GM18526 (cell line): ENCODE results near the gene NMT1.

Experiments
- POLR2A ChIP-seq: IDR thresholded peaks from 3 replicates; pipeline ENCODE4 v1.6.1; 2011; ENCODE audit not compliant: insufficient read length; ENCODE audit errors: extremely low read depth

The NMT1 gene

DNA sequence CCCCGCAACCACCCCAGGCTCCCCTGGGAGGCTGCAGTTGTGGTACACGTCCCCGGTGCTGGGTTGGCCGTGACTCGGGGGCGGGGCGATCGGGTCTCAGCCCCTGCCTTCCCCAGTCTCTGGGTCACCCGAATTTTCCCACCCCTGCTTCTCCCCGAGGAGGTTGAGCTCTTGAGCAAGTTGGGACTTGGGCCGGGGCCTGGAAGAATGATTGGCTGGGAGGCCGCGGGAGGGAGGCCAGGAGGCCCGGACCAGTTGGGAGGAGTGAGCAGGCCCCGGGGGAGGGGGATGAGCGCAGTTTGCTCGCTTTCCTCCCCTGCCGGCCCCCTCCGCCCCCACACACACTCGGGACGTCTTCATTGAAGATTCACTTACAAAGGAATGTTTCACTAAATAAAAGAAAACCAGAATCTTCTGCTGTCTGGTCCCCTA, 82.7 kb downstream of the NMT1 start:
- TF ChIP-seq POLR2A, result no peak

DNA sequence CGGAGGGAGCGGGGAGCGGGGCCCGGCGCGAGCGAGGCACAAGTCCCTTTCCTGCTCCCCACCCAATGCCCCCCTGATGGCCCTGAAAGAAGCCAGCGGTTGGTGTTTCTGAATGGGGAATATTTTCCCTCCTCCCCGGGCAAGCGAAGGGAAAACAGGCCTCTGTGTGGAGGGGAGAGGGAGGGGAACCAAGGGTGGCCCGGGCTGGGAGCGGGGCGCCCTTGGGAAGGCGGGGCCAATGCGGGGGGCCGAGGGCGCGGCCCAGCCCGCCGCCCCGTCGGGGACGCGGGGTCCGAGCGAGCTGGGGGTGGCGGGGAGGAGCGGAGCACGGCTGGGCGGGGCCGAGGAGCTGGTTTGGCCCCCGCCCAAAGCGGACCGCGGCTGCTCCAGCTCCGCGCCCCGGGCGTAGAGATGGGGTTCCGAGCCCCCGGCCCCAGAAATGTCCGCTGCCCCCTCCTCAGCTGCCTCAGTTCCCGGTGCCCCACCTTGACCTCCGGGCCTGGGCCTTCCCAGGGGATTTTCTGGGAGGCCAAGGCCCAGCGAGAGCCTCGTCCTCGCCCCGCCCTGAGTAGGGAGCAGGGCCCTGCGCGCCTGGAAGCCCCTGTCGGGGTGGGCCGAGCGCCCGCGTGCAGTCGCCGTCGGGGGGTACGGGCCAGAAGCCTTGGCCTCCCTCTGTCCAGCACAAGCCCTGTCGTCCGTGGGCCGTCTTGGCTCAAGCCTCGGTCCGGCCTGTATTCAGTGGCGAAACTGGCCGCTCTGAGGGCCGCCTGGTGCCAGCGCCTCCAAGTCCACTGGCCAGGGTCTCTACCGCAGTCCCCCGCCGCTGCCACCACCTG, 83.3 kb downstream of the NMT1 start:
- peak; percentile 49 for TF ChIP-seq POLR2A

DNA sequence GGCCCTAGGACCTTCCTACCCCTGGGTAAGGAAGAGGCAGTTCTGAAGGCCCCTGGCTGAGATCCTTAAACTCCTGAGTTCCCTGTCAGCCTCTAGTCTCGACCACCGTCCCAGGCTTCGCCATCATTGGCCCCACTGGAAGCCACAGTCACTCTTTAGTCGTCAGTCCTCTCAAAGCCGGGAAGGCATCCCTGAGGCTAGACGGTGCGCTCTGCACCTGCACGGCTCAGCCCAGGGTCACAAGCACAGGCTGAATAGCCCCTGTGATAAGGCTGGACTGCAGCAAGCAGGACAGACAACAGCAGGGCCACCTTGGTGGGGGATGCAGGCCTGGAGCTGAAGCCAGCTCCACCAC, 83.9 kb downstream of the NMT1 start:
- TF ChIP-seq POLR2A, result no peak

DNA sequence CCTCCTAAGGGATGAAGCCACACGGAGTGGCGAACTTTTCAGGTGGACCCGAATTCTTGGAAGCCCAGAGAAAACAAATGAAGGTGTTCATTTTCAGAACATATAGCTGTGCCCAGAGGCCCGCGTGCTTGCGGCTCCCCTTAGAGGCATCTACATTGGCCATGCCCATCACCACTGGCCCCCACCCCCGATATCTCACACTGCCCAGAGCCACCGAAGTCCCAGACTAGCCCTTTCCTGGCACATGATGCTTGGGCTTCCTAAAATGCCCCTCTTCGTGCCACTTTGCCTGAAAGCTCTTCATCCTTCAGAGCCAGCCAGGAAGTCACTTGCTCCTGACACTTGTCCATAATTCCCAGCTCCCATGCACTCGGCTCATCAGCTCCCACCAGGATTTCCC, 85.0 kb downstream of the NMT1 start:
- no peak for TF ChIP-seq POLR2A

DNA sequence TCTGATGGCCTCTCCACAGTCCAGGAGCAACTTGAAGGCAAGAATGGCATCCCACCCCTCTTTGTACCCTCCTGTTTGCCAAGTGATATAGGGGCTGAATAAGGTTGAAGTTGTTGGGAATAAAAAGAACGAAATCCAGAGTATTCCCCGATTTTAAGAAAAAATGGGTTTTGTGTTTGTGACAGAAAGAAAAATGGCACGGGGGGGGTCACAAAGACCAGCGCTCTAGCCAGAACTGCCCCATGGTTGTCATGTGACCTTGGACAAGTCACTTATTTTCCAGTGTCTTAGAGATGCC, 85.4 kb downstream of the NMT1 start:
- TF ChIP-seq POLR2A, result no peak

DNA sequence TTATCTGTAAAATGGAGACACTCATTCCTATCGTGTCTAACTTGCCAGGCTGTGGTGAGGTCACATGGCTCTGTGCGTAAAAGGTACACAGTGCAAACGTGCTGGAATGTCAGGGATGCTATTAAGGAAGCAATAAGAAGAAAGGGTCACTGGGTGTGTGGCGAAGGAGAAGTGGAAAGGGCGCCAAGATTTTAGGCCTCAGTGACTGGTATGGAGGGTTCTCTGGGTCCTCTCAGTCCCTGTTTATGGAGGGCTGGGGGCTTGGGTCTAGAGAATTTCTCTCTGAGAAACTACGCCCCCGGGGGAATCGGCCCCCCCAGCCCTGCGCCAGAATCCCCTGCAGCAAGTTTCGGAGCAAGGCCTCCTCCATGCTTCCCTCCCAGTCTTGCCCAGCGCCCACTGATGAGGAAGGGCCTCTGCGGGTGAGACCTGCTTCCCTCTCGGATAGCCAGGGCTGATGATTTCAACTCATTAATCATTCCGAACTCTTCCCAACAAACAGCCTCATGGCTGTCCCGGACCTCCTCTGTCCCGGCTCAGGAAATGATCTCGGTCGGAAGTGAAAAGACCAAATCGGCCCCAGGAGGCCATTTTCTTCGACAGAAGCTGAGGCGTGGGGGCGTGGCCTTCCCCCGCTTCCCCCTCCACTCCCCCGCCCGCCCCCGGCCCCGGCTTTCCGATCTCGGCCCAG, 85.9 kb downstream of the NMT1 start:
- TF ChIP-seq POLR2A, result peak; percentile 60

DNA sequence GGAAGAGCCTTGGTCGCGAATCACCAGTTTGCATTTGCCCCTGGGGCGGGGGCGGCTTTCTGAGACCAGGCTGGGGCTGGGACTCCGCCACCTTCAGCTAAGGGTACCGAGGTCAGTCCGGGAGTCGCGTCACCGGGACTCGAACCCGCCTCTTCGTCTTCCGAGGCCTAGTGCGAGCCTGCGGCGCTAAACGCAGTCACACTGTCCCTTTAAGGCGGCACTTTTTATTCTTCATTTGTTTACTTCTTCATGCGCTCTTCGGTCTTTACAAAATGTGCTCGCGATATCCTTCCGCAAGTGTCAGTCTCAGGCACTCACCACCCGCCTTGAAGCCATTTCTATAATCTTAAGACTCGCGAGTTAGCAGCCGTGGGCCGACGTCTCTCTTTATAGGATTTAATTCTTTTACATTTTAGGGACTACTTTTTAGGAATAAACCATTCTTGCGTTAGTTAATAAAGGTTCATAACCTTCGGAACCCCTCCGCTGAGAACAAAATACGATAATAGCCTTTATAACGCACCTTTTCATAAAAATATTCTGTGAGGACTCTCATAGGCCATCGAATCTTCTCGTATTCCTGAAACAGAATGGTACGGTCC, 86.6 kb downstream of the NMT1 start:
- TF ChIP-seq POLR2A, result peak; percentile 1

DNA sequence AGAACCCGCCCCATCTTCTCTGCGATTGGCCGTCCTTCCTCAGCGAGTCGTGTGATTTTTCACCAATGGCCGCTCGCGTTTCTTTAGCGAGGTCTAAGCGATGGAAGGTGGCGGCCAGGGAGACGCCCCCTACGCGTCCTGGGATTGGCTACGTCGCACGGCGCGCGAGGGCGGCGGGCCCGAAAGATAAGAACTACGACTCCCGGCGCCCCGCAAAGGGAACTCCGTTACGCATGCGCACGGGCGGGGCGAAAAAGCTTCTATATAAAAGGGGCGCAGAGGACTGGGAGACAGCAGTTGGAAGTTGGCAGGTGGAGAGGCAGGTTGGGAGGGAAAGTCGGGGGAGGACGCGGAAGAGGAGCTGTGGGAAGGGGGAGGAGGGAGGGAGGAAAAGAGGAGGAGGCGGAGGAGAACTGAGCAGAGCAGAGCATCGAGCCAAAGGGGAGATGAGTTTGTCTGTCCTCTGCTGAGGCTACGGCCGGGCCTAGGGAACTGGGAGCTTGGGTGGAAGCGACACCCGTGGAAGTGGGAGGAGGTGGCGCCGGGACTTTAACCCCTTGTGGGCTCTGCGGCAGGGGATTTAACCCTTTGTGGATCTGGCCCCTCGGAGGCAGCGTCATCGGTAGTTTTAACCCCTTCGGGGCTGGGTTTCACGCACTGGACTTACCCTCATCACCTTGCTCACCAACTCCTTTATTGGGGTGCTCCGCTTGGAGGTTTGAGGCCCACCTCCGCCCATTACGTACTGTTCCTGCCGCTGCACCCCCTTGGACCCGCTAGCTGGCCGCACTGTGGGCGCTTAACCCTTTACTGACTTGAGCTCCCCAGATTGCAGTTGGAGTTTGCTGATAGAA, 87.3 kb downstream of the NMT1 start, which contains the start of gene HEXIM1:
Gene HEXIM1 (plus strand): TSS at position 293 of the 854 bp plus-strand sequence. CDS start 716 bp downstream, outside the sequence.
- peak; percentile 100 for TF ChIP-seq POLR2A

DNA sequence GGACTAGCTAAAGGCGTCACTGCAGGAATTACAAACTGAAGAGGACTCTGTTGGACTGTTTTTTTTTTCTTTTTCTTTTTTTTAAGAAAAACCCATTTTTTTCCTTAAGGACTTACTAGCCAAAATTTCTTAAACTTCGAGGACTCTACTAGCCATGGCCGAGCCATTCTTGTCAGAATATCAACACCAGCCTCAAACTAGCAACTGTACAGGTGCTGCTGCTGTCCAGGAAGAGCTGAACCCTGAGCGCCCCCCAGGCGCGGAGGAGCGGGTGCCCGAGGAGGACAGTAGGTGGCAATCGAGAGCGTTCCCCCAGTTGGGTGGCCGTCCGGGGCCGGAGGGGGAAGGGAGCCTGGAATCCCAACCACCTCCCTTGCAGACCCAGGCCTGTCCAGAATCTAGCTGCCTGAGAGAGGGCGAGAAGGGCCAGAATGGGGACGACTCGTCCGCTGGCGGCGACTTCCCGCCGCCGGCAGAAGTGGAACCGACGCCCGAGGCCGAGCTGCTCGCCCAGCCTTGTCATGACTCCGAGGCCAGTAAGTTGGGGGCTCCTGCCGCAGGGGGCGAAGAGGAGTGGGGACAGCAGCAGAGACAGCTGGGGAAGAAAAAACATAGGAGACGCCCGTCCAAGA, 88.0 kb downstream of the NMT1 start:
- TF ChIP-seq POLR2A, result peak; percentile 13

DNA sequence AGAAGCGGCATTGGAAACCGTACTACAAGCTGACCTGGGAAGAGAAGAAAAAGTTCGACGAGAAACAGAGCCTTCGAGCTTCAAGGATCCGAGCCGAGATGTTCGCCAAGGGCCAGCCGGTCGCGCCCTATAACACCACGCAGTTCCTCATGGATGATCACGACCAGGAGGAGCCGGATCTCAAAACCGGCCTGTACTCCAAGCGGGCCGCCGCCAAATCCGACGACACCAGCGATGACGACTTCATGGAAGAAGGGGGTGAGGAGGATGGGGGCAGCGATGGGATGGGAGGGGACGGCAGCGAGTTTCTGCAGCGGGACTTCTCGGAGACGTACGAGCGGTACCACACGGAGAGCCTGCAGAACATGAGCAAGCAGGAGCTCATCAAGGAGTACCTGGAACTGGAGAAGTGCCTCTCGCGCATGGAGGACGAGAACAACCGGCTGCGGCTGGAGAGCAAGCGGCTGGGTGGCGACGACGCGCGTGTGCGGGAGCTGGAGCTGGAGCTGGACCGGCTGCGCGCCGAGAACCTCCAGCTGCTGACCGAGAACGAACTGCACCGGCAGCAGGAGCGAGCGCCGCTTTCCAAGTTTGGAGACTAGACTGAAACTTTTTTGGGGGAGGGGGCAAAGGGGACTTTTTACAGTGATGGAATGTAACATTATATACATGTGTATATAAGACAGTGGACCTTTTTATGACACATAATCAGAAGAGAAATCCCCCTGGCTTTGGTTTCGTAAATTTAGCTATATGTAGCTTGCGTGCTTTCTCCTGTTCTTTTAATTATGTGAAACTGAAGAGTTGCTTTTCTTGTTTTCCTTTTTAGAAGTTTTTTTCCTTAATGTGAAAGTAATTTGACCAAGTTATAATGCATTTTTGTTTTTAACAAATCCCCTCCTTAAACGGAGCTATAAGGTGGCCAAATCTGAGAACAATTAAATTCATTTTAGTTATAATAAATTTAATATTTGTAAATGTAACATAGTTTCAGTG, 88.8 kb downstream of the NMT1 start:
- peak; percentile 29 for TF ChIP-seq POLR2A

DNA sequence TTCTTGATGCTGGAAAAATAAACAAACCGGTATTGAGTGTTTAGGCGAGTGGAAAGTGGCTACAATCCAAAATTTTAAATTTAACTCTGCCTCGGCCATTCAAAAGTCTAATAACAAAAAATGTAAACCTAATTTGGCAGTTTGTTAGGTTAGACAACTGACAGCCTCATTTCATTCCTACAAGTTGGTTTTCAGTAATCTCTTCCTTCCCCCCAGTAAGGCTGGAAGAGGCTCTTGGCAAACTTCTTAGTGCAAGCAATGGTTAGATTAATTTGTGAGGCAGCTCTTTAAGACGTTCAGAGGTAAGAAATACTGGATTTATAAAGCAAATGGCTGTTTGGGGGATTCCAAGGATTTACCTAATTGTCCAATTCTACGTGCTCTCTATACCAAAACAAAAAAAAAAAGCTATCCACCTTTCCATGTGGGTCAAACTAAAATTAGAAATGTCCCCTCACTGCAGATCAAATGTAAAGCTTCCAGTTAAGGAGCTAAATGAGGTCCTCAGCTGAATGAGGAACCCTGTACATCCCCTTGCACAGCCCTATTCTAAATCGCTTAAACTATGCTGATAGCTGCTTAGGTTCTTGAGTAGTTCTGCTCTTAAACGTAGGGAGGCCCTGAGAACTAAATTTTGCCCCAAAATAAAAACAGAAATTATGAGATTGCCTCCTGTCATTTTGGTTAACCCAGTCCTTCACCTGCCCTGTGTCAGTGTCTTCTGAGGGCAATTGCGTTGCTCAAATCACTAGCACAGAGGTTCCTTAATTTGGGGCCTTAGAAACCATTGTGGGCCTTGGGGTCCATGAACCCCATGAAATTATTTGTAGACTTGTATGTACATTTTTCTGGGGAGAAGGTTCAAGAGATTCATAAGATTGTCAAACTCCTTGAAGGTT, 90.0 kb downstream of the NMT1 start:
- TF ChIP-seq POLR2A, result no peak

DNA sequence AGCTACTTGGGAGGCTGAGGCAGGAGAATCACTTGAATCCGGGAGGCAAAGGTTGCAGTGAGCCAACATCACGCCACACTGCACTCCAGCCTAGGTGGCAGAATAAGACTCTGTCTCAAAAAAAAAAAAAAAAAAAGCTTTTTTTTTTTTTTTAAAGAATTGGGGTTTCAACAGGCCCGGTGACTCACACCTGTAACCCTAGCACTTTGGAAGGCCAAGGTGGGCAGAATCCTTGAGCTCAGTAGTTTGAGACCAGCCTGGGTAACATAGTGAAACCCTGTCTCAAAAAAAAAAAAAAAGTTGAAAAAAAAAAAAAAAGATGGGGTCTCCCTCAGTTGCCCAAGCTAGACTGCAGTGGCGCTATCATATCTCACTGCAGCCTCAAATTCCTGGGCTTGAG, 93.9 kb downstream of the NMT1 start:
- no peak for TF ChIP-seq POLR2A

DNA sequence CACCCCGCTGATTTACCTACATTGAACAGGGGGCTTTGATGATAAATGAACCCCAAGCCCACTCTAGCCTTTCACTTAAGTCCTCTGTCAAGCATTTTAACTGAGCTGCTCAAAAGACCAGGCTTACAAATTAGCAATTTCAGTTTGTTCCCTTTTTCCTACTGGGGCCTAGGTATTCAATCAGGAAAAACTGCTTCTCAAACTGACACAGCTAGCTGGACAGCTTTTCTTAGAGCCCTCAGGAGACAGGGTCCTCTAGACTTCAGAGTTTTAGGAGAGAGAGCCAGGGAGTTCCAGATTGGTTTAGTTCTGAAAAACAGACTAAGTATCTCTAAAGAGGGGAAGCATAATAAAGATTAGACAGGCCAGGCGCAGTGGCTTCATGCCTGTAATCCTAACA, 94.4 kb downstream of the NMT1 start:
- no peak for TF ChIP-seq POLR2A
